B cell (primary cell): Measurements from ENCODE around the gene ARHGEF4. TPM values are rescaled to one million over a fixed set of nuclear protein-coding genes. Genes with fewer than 3 reads are reported as not detected.

Source experiments
- ATAC-seq: fragments of 200-7000 bp; cut with Tn5 transposase; one replicate; pipeline ENCODE4 v1.10.0; 2021; ENCODE audit warnings: low read depth, mild to moderate bottlenecking, moderate number of reproducible peaks, moderate library complexity
- CTCF ChIA-PET: fragments of 350-600 bp; sonication (Branson Sonifier 250); formaldehyde crosslinking; loops from one replicate; lab custom pipeline; 2021; ENCODE audit warnings: antibody characterized with exemption, inconsistent platforms; lab: Charles Lee
- POLR2A ChIA-PET: fragments of 350-600 bp; sonication (Branson Sonifier 250); formaldehyde crosslinking; loops from one replicate; lab custom pipeline; 2021; ENCODE audit warnings: antibody characterized with exemption; lab: Charles Lee
- DNase-seq: peaks from one replicate; pipeline ENCODE4 v3.0.0; 2013
- H2AFZ ChIP-seq: 2 replicates; pipeline ENCODE4 v1.6.1; 2012; ENCODE audit warnings: mild to moderate bottlenecking, low read depth, low read length; ENCODE audit not compliant: insufficient read depth, poor library complexity, severe bottlenecking
- H3K27ac ChIP-seq, 2 donors: 1 replicate in 1 of 2; 2 replicates in 1 of 2; pipeline ENCODE4 v1.5.1; 2012 to 2013; ENCODE audit warnings: low read length in 2 of 2, mild to moderate bottlenecking in 2 of 2, moderate library complexity in 1 of 2
- H3K27me3 ChIP-seq, 4 experiments: fragments of 200-600 bp in 1 of 4; sonication (generic) in 1 of 4; replicated peaks in 1 of 4; 1 replicate in 2 of 4; 2 replicates in 2 of 4; pipeline versions ENCODE4 v1.6.1 to v1.7.0; 2013 to 2016; ENCODE audit warnings: low read length in 3 of 4, mild to moderate bottlenecking in 2 of 4, mixed read lengths in 1 of 4, moderate library complexity in 1 of 4; ENCODE audit not compliant: insufficient read depth in 4 of 4, control insufficient read depth in 3 of 4; ENCODE audit errors: control extremely low read depth in 1 of 4
- H3K36me3 ChIP-seq, 2 experiments: replicated peaks in 1 of 2; 1 replicate in 1 of 2; 2 replicates in 1 of 2; pipeline versions ENCODE4 v1.6.1 to v1.7.1; 2013; ENCODE audit warnings: low read length in 1 of 2; ENCODE audit not compliant: insufficient read depth in 2 of 2, control insufficient read depth in 1 of 2; ENCODE audit errors: control extremely low read depth in 1 of 2, extremely low read depth in 1 of 2
- H3K4me1 ChIP-seq, 2 donors: fragments of 200-600 bp in 1 of 2; sonication (generic) in 1 of 2; 1 replicate in 1 of 2; 2 replicates in 1 of 2; pipeline versions ENCODE4 v1.5.1 to v1.6.1; 2013 to 2017; ENCODE audit warnings: low read length in 2 of 2; ENCODE audit not compliant: control insufficient read depth in 2 of 2, insufficient read depth in 2 of 2
- H3K4me2 ChIP-seq: replicated peaks from 2 replicates; pipeline ENCODE3; 2012; ENCODE audit warnings: mild to moderate bottlenecking, low read depth, low read length; ENCODE audit not compliant: poor library complexity, severe bottlenecking
- H3K4me3 ChIP-seq, 5 experiments: fragments of 200-600 bp in 1 of 5; sonication (generic) in 1 of 5; 1 replicate in 3 of 5; 2 replicates in 2 of 5; pipeline versions ENCODE4 v1.5.1 to v1.7.0; 2011 to 2016; ENCODE audit warnings: low read length in 4 of 5, mild to moderate bottlenecking in 4 of 5, low read depth in 2 of 5, control low read depth in 1 of 5, moderate library complexity in 1 of 5; ENCODE audit not compliant: insufficient read depth in 1 of 5; ENCODE audit errors: control extremely low read depth in 1 of 5, extremely low read depth in 1 of 5
- H3K79me2 ChIP-seq: fragments of 200-600 bp; sonication (generic); one replicate; pipeline ENCODE4 v1.6.0; 2016; ENCODE audit warnings: low read length; ENCODE audit not compliant: control insufficient read depth, insufficient read depth
- H3K9ac ChIP-seq: fragments of 200-600 bp; sonication (generic); 2 replicates; pipeline ENCODE4 v1.6.1; 2017; ENCODE audit warnings: mild to moderate bottlenecking, low read length, moderate library complexity
- H3K9me3 ChIP-seq, 3 donors: one replicate each; pipeline versions ENCODE4 v1.6.1 to v1.7.1; 2013; ENCODE audit warnings: low read length in 2 of 3; ENCODE audit not compliant: control insufficient read depth in 2 of 3, insufficient read depth in 1 of 3; ENCODE audit errors: control extremely low read depth in 1 of 3
- H4K20me1 ChIP-seq: 2 replicates; pipeline ENCODE4 v1.6.0; 2012; ENCODE audit warnings: mild to moderate bottlenecking, low read length; ENCODE audit not compliant: insufficient read depth, control insufficient read depth, poor library complexity, severe bottlenecking
- H3K27ac Mint-ChIP-seq: one replicate; pipeline ENCODE4 v1.8.0; 2021; ENCODE audit warnings: mixed read lengths
- H3K27me3 Mint-ChIP-seq: one replicate; pipeline ENCODE4 v1.8.0; 2021; ENCODE audit warnings: mixed read lengths
- H3K4me1 Mint-ChIP-seq: one replicate; pipeline ENCODE4 v1.8.0; 2021; ENCODE audit warnings: mixed read lengths
- H3K4me3 Mint-ChIP-seq: one replicate; pipeline ENCODE4 v1.8.0; 2021; ENCODE audit warnings: mixed read lengths
- H3K9me3 Mint-ChIP-seq: one replicate; pipeline ENCODE4 v1.8.0; 2022; ENCODE audit warnings: mixed read lengths; ENCODE audit not compliant: insufficient read depth
- EZH2 ChIP-seq: IDR thresholded peaks from 2 replicates; pipeline ENCODE4 v1.6.1; 2012; ENCODE audit warnings: borderline replicate concordance, low read depth, mild to moderate bottlenecking, moderate library complexity, low read length; ENCODE audit not compliant: insufficient read depth, poor library complexity, severe bottlenecking
- WGBS: methylation state at CpG from one replicate; pipeline ENCODE4 v1.1.5; 2013; ENCODE audit warnings: missing lambda C conversion rate; ENCODE audit not compliant: insufficient coverage; 5-methylcytosine and 5-hydroxymethylcytosine counted together
- intact Hi-C: fragments of 100-400 bp; cut with micrococcal nuclease; formaldehyde crosslinking; loops from one replicate; pipeline ENCODE4 v1.10.0; 2022
- polyA plus RNA-seq: library from polyadenylated mRNA; depleted of rRNA; stranded (reverse); fragments of >200 nt; gene quantifications from 2 replicates; pipeline ENCODE4 v1.2.3, GENCODE V29; 2012
- total RNA-seq, 2 donors: library from RNA; stranded (reverse); fragments of 120-200 nt in 1 of 2; gene quantifications; 1 replicate in 1 of 2; 2 replicates in 1 of 2; pipeline versions ENCODE4 v1.2.3 to v1.2.4, GENCODE V29; 2013 to 2022
- TF ChIP-seq, protein P1 (sequence below): fragments of 200-600 bp; IDR thresholded peaks from one replicate; pipeline ENCODE4 v1.8.0; 2022; ENCODE audit warnings: antibody characterized with exemption, mild to moderate bottlenecking

ARHGEF4 gene
- total and polyA plus RNA-seq, 2 donors (not counting 1 experiment from before 2014, with no cell fraction given), result 2.1 TPM; not detected in 1

DNA sequence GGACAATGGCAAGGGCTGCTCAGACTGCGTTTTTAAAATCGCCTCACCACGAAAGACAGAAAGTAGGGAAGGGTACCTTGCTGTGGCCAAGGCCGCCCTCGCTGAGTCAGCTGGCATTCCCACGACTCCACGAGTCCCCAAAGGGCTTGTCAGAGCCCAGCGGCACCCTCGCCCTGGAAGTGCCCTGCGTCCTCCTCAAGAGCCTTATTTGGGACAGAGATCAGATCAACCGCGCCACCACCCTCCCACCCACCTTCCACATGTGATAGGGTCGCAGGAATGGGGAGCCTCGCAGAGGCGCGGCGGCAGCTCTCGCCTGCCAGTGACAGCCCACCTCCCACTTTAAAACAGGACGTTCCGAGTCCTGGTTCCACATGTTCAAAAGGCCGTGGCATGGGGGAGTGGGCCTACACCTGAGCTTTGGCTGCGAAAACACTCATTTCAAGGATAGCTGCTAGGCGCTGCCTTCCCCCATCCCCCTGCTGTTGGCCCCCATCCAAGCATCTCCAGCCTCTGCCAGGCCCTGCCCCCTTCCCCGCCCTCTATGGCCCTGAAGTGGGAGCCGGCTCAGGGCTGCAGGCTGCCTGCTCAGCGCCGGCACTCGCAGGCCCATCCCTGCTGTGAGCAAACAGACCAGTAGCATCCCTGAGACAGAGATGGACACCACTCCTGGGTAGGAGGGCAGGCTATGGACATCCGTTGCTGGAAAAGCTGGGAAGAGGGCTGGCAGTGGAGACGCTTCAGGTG lies 38.1 kb upstream of the ARHGEF4 start:
- peak overlapping the region; percentile 80 for H3K4me2 ChIP-seq
- no peaks in the 10 kb centered on the region for H3K79me2 ChIP-seq
- peaks cover 7 to 12% of the 10 kb centered on the region in 2 donors for H3K4me1 ChIP-seq
- peak overlapping the region in 1 of 2 donors; percentile 64 for H3K27ac ChIP-seq
- peak overlapping the region; percentile 81 for H3K4me3 Mint-ChIP-seq
- H3K9ac ChIP-seq, result peak overlapping the region; percentile 87
- peaks cover 0 to 5% (median 0%) of the 10 kb centered on the region in 4 experiments for H3K27me3 ChIP-seq
- no peak for TF ChIP-seq EZH2
- TF ChIP-seq, protein P1, sequence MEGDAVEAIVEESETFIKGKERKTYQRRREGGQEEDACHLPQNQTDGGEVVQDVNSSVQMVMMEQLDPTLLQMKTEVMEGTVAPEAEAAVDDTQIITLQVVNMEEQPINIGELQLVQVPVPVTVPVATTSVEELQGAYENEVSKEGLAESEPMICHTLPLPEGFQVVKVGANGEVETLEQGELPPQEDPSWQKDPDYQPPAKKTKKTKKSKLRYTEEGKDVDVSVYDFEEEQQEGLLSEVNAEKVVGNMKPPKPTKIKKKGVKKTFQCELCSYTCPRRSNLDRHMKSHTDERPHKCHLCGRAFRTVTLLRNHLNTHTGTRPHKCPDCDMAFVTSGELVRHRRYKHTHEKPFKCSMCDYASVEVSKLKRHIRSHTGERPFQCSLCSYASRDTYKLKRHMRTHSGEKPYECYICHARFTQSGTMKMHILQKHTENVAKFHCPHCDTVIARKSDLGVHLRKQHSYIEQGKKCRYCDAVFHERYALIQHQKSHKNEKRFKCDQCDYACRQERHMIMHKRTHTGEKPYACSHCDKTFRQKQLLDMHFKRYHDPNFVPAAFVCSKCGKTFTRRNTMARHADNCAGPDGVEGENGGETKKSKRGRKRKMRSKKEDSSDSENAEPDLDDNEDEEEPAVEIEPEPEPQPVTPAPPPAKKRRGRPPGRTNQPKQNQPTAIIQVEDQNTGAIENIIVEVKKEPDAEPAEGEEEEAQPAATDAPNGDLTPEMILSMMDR, result no peak
- intact Hi-C loops, result loop anchor here (1.0 to 2.0 kb wide), 5 partner anchors 26 to 456 kb away; partner anchors contain the start of genes FAM168B and IMP4
- ChIA-PET POLR2A (no interaction called here), CTCF (interaction anchor here (0.6 to 10.0 kb wide), 8 partner anchors 15 to 186 kb away, joined by 3 to 210 read pairs (median 5); no protein-coding TSS in a partner anchor)
- H3K4me3 ChIP-seq, result peak overlapping the region in 4 of 5 experiments; percentile 80 to 92 (median 86)
- peak overlapping the region; percentile 89 for H2AFZ ChIP-seq
- H3K27me3 Mint-ChIP-seq, result peaks cover 4% of the 10 kb centered on the region
- H3K4me1 Mint-ChIP-seq, result peaks cover 5% of the 10 kb centered on the region
- no peaks in the 10 kb centered on the region for H3K9me3 ChIP-seq
- peak overlapping the region; percentile 41 for H3K27ac Mint-ChIP-seq
- no peaks in the 10 kb centered on the region for H3K36me3 ChIP-seq
- 30% methylated on average over 29 of the region's 30 CpGs for WGBS
- H4K20me1 ChIP-seq, result no peaks in the 10 kb centered on the region
- H3K9me3 Mint-ChIP-seq, result no peaks in the 10 kb centered on the region
- DNase-seq (peak; percentile 20), ATAC-seq (no peak)

DNA sequence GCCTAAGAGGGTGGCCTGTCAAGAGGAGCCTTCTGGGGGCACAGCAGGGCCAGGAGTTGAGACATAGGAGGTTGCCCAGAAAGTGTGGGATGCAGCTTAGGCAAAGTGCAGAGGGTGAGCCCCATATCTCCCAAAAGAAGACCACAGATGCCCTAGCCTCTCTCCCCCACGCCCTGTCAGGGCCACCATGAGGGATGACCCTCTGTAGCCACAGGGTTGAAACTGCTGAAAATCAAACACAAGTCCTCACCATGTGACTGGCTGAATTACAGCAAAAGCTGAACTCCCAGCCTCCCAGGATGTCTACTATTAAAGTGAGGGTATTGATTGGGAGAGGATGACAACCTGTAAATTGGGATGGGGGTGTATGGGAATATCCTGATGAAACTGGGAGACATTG lies 37.4 kb upstream of the ARHGEF4 start:
- H3K9me3 Mint-ChIP-seq, result no peaks in the 10 kb centered on the region
- ChIA-PET CTCF (interaction anchor here (0.6 to 10.0 kb wide), 6 partner anchors 14 to 185 kb away, joined by 3 to 210 read pairs (median 4); no protein-coding TSS in a partner anchor), POLR2A (no interaction called here)
- H3K4me2 ChIP-seq, result no peak overlapping the region
- H3K4me1 Mint-ChIP-seq, result peaks cover 5% of the 10 kb centered on the region
- peak overlapping the region; percentile 13 for H3K4me3 Mint-ChIP-seq
- H4K20me1 ChIP-seq, result no peaks in the 10 kb centered on the region
- no peaks in the 10 kb centered on the region for H3K79me2 ChIP-seq
- DNase-seq (no peak), ATAC-seq (no peak)
- H3K27me3 Mint-ChIP-seq, result peaks cover 4% of the 10 kb centered on the region
- no peak overlapping the region for H3K27ac ChIP-seq
- WGBS, result 80% methylated on average over 1 of the region's 1 CpG
- no peak overlapping the region for H3K9ac ChIP-seq
- TF ChIP-seq, protein P1, result no peak
- no peak for TF ChIP-seq EZH2
- peaks cover 7 to 11% of the 10 kb centered on the region in 2 donors for H3K4me1 ChIP-seq
- intact Hi-C loops, result loop anchor here (2.0 kb wide), 2 partner anchors 294 to 456 kb away; partner anchors contain the start of genes FAM168B and IMP4
- H3K27me3 ChIP-seq, result peaks cover 0 to 5% (median 0%) of the 10 kb centered on the region in 4 experiments
- H3K9me3 ChIP-seq, result no peaks in the 10 kb centered on the region
- no peak overlapping the region for H3K4me3 ChIP-seq
- no peaks in the 10 kb centered on the region for H3K36me3 ChIP-seq
- H3K27ac Mint-ChIP-seq, result no peak overlapping the region
- no peak overlapping the region for H2AFZ ChIP-seq
